Thoracic aorta (tissue), 2 donors: ENCODE results near the gene UNC13A. TPM values are rescaled to one million over a fixed set of nuclear protein-coding genes. Genes with fewer than 3 reads are reported as not detected.

Experiments used
- ATAC-seq: fragments of 150-250 bp; one replicate; pipeline ENCODE4 v1.8.0; 2017; ENCODE audit warnings: low read depth; ENCODE audit not compliant: insufficient number of reproducible peaks, low FRiP score
- DNase-seq: peaks from one replicate; pipeline ENCODE4 v3.0.0-alpha.2; 2020; ENCODE audit warnings: low spot score
- H3K27ac ChIP-seq, 2 donors: fragments of 200-600 bp; sonication (generic); 1 replicate in 1 of 2; 2 replicates in 1 of 2; pipeline ENCODE4 v1.5.1; 2016; ENCODE audit warnings: mild to moderate bottlenecking in 2 of 2, moderate library complexity in 2 of 2
- H3K27me3 ChIP-seq: fragments of 200-600 bp; sonication (generic); replicated peaks from 2 replicates; pipeline ENCODE4 v1.6.0; 2016; ENCODE audit warnings: mild to moderate bottlenecking; ENCODE audit not compliant: insufficient read depth
- H3K36me3 ChIP-seq: fragments of 200-600 bp; sonication (generic); one replicate; pipeline ENCODE4 v1.5.1; 2016
- H3K4me1 ChIP-seq, 2 donors: fragments of 200-600 bp; sonication (generic); 1 replicate in 1 of 2; 2 replicates in 1 of 2; pipeline versions ENCODE4 v1.5.1 to v1.6.0; 2016; ENCODE audit warnings: low read depth in 2 of 2, mild to moderate bottlenecking in 1 of 2; ENCODE audit not compliant: control insufficient read depth in 1 of 2
- H3K4me3 ChIP-seq: fragments of 200-600 bp; sonication (generic); 2 replicates; pipeline ENCODE4 v1.5.1; 2016; ENCODE audit warnings: mild to moderate bottlenecking
- H3K9me3 ChIP-seq: fragments of 200-600 bp; sonication (generic); 2 replicates; pipeline ENCODE4 v1.5.1; 2016
- CTCF ChIP-seq: fragments of 200-600 bp; sonication (generic); IDR thresholded peaks from one replicate; pipeline ENCODE4 v1.5.1; 2019; ENCODE audit warnings: antibody characterized with exemption
- total RNA-seq, 2 donors: library from RNA; depleted of rRNA; stranded (reverse); fragments of >200 nt; gene quantifications; one replicate each; pipeline versions ENCODE4 v1.1.0 to v1.2.3, GENCODE V29; 2016

The UNC13A gene
- total RNA-seq, 2 donors from 2014 or later: 2.1 to 7.7 TPM

DNA sequence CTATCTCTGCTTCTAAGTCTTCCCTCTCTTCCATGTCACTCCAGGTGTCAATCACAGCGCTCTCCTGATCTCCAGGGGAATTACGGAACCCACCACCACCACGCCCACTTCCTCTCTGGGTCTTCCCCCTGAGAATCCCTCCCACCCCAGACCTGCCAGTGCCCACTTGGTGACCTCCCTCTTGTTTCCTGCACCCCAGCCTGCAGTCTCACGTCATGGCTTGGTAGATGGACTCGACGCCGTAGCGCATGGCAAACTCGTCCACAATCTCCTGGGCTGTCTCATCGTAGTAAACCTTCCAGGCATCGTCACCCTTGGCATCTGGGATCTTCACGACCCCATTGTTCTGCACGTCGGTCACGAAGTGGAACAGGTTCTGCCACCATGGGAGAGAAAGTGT is 47.0 kb downstream of the UNC13A start:
- no peaks in the 10 kb centered on the region for H3K27me3 ChIP-seq
- H3K9me3 ChIP-seq: no peaks in the 10 kb centered on the region
- TF ChIP-seq CTCF: no peak
- H3K27ac ChIP-seq: no peak overlapping the region
- H3K36me3 ChIP-seq: no peaks in the 10 kb centered on the region
- no peak for DNase-seq
- no peak for ATAC-seq
- H3K4me1 ChIP-seq: no peaks in the 10 kb centered on the region
- no peak overlapping the region for H3K4me3 ChIP-seq

DNA sequence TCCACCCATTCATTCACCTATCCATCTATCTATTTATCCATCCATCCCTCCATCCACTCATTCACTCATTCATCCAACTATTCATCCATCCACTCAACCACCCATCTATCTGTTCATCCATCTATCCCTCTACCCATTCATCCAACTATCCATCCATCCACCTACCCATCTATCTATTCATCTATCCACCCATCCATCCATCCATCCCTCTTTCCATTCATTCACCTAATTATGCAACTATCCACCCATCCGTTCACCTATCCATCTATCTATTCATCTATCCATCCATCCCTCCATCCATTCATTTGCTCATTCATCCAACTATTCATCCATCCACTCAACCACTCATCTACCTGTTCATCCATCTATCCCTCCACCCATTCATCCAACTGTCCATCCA is 54.5 kb downstream of the UNC13A start:
- no peak overlapping the region for H3K4me3 ChIP-seq
- H3K36me3 ChIP-seq: no peaks in the 10 kb centered on the region
- H3K27ac ChIP-seq: no peak overlapping the region
- TF ChIP-seq CTCF: no peak
- DNase-seq (no peak), ATAC-seq (no peak)
- no peaks in the 10 kb centered on the region for H3K4me1 ChIP-seq
- no peaks in the 10 kb centered on the region for H3K9me3 ChIP-seq
- H3K27me3 ChIP-seq: no peaks in the 10 kb centered on the region

GRCh38 chr19:17632577-17632976 is 55.6 kb downstream of the UNC13A start:
- TF ChIP-seq CTCF: no peak
- ATAC-seq (no peak), DNase-seq (no peak)
- no peaks in the 10 kb centered on the region for H3K36me3 ChIP-seq
- no peak overlapping the region for H3K27ac ChIP-seq
- no peak overlapping the region for H3K4me3 ChIP-seq
- H3K4me1 ChIP-seq: no peaks in the 10 kb centered on the region
- H3K9me3 ChIP-seq: no peaks in the 10 kb centered on the region
- no peaks in the 10 kb centered on the region for H3K27me3 ChIP-seq

DNA sequence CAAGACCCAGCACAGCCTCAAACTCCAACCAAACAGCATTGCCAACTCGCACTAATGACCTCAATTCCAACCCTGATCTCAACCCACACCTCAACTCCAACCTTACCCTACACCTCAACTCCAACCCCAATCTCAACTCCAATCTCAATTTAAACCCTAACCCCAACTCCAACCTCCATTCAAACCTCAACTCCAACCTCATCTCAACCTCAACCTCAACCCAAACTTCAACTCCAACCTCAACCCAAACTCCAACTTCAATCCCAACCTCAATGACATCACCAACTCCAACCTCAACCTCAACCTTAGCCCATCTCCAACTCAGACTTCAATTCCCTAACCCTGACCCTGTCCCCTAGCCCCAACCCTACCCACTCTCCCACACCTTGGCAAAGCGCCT is 58.4 kb downstream of the UNC13A start:
- TF ChIP-seq CTCF: no peak
- Histone ChIP-seq H3K9me3 (no peaks in the 10 kb centered on the region), H3K27me3 (no peaks in the 10 kb centered on the region), H3K27ac (no peak overlapping the region), H3K4me3 (no peak overlapping the region), H3K4me1 (no peaks in the 10 kb centered on the region), H3K36me3 (no peaks in the 10 kb centered on the region)
- DNase-seq: no peak
- ATAC-seq: no peak

DNA sequence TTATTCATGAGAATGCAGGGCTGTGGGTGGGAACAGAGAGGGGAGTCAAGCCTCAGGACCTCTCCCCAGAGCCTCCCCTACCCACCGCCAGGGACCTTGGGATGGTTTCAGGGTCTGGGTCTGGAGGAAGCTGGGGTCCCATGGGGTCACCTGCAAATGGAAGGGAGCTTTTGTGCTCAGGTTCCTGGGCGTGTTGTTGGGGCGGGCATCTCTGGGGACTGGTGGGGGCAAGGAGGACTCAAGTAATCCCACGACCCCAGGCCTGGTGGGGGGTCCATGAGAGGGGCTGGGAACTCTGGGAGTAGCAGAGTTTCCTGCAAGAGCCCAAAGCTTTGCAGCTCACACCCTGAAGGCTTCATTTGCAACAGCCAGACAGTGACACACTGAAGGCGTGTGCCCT is 60.2 kb downstream of the UNC13A start:
- DNase-seq (no peak), ATAC-seq (no peak)
- no peaks in the 10 kb centered on the region for H3K9me3 ChIP-seq
- no peak overlapping the region for H3K27ac ChIP-seq
- H3K27me3 ChIP-seq: no peaks in the 10 kb centered on the region
- H3K36me3 ChIP-seq: no peaks in the 10 kb centered on the region
- no peak overlapping the region for H3K4me3 ChIP-seq
- TF ChIP-seq CTCF: no peak
- no peaks in the 10 kb centered on the region for H3K4me1 ChIP-seq
